Measurements from ENCODE around the gene ROR1.
"Not testable (repeated sequence)": the region's sequence is repeated elsewhere in the genome, so short reads cannot be mapped to it uniquely, and the experiment has no call there.

Gene ROR1

GRCh38 chr1:64197076-64197475 is 423.3 kb downstream of the ROR1 start:
- no peak for DNase-seq

- DNase-seq: no peak
Observed at GRCh38 chr1:64199154-64199553, 425.3 kb downstream of the ROR1 start.

GRCh38 chr1:64200064-64200463 is 426.2 kb downstream of the ROR1 start:
- DNase-seq: no peak

GRCh38 chr1:64203420-64203819 is 429.6 kb downstream of the ROR1 start, which contains the start of gene UBE2U:
Gene UBE2U, plus strand, starts transcription at chr1:64203623. Its CDS starts 428 bp downstream, at chr1:64204051.
- DNase-seq: no peak

- DNase-seq: no peak
Observed at GRCh38 chr1:64209221-64209620, 435.4 kb downstream of the ROR1 start.

- no peak for DNase-seq
Observed at GRCh38 chr1:64212031-64212430, 438.2 kb downstream of the ROR1 start.

- no peak for DNase-seq
Observed at GRCh38 chr1:64215576-64215975, 441.8 kb downstream of the ROR1 start.

GRCh38 chr1:64220241-64220640 is 446.4 kb downstream of the ROR1 start:
- no peak for DNase-seq

GRCh38 chr1:64223329-64224151 is 449.7 kb downstream of the ROR1 start:
- DNase-seq: no peak

GRCh38 chr1:64224236-64224635 is 450.4 kb downstream of the ROR1 start:
- DNase-seq: not testable (repeated sequence)

GRCh38 chr1:64228167-64228957 is 454.5 kb downstream of the ROR1 start:
- DNase-seq: no peak

- no peak for DNase-seq
Observed at GRCh38 chr1:64229307-64229706, 455.5 kb downstream of the ROR1 start.

Data from NCI-H1694 treated with DMSO at 0.1 percent for 48 hours (cell line).